HG02678 (cell line): Measurements from ENCODE around the gene CD3D.
"Not testable (repeated sequence)": the region's sequence is repeated elsewhere in the genome, so short reads cannot be mapped to it uniquely, and the experiment has no call there.

ENCODE experiments used
- ATAC-seq: cut with Tn5 transposase; IDR thresholded peaks from one replicate; pipeline ENCODE4 v1.9.1; 2021; ENCODE audit warnings: mild to moderate bottlenecking, moderate library complexity; ENCODE audit not compliant: unreplicated experiment

The CD3D gene

GRCh38 chr11:118339281-118339961 is 3.1 kb downstream of the CD3D start:
- ATAC-seq, result no peak

- no peak for ATAC-seq
These were observed 3.9 kb downstream of the CD3D start for GRCh38 chr11:118338637-118339061.

GRCh38 chr11:118334745-118335144 is 7.8 kb downstream of the CD3D start:
- ATAC-seq, result no peak

- no peak for ATAC-seq
These were observed 13.8 kb downstream of the CD3D start for GRCh38 chr11:118328745-118329144.

GRCh38 chr11:118325283-118325682 is 17.2 kb downstream of the CD3D start:
- no peak for ATAC-seq

GRCh38 chr11:118322721-118323120 is 19.8 kb downstream of the CD3D start:
- no peak for ATAC-seq

- ATAC-seq, result no peak
These were observed 21.0 kb downstream of the CD3D start for GRCh38 chr11:118321386-118322082.

GRCh38 chr11:118320515-118320914 is 22.0 kb downstream of the CD3D start:
- no peak for ATAC-seq

GRCh38 chr11:118319337-118319707 is 23.2 kb downstream of the CD3D start:
- no peak for ATAC-seq

- no peak for ATAC-seq
These were observed 23.7 kb downstream of the CD3D start for GRCh38 chr11:118318581-118319336.

GRCh38 chr11:118318124-118318523 is 24.4 kb downstream of the CD3D start:
- no peak for ATAC-seq

GRCh38 chr11:118314988-118315411 is 27.5 kb downstream of the CD3D start:
- no peak for ATAC-seq

- ATAC-seq, result no peak
These were observed 29.3 kb downstream of the CD3D start for GRCh38 chr11:118313242-118313641.

- no peak for ATAC-seq
These were observed 30.2 kb downstream of the CD3D start for GRCh38 chr11:118312328-118312727.

- no peak for ATAC-seq
These were observed 31.0 kb downstream of the CD3D start for GRCh38 chr11:118311518-118311917.

GRCh38 chr11:118310781-118311485 is 31.6 kb downstream of the CD3D start:
- ATAC-seq, result no peak

GRCh38 chr11:118310271-118310670 is 32.2 kb downstream of the CD3D start:
- no peak for ATAC-seq

GRCh38 chr11:118308995-118309528 is 33.4 kb downstream of the CD3D start:
- not testable (repeated sequence) for ATAC-seq

GRCh38 chr11:118306556-118306955 is 35.9 kb downstream of the CD3D start:
- ATAC-seq, result no peak

- ATAC-seq, result no peak
These were observed 36.8 kb downstream of the CD3D start for GRCh38 chr11:118305726-118306125.
